Muscle layer of duodenum (tissue), 2 donors: ENCODE measurements around the gene ABCA10.
A peak's percentile ranks its signal among the peaks of the same experiment; 100 is the strongest.
"Not testable (repeated sequence)": the region's sequence is repeated elsewhere in the genome, so short reads cannot be mapped to it uniquely, and the experiment has no call there.

Source experiments
- H3K27ac ChIP-seq: one replicate; pipeline ENCODE4 v1.7.0; 2013; ENCODE audit warnings: mild to moderate bottlenecking, low read length
- H3K27me3 ChIP-seq: one replicate; pipeline ENCODE4 v1.7.0; 2013; ENCODE audit warnings: low read depth, mild to moderate bottlenecking, control low read depth, low read length
- H3K36me3 ChIP-seq, 2 donors: one replicate each; pipeline ENCODE4 v1.7.0; 2013; ENCODE audit warnings: low read length in 2 of 2, control low read depth in 1 of 2, mild to moderate bottlenecking in 1 of 2; ENCODE audit not compliant: insufficient read depth in 2 of 2, control insufficient read depth in 1 of 2
- H3K4me1 ChIP-seq, 2 donors: one replicate each; pipeline ENCODE4 v1.7.0; 2013; ENCODE audit warnings: low read length in 2 of 2, mild to moderate bottlenecking in 2 of 2, control low read depth in 1 of 2, moderate library complexity in 1 of 2; ENCODE audit not compliant: insufficient read depth in 2 of 2, control insufficient read depth in 1 of 2
- H3K4me3 ChIP-seq, 2 donors: one replicate each; pipeline ENCODE4 v1.7.0; 2013; ENCODE audit warnings: low read length in 2 of 2, low read depth in 1 of 2, mild to moderate bottlenecking in 1 of 2
- H3K9me3 ChIP-seq, 2 donors: one replicate each; pipeline ENCODE4 v1.7.0; 2013; ENCODE audit warnings: low read length in 2 of 2, control low read depth in 1 of 2, mild to moderate bottlenecking in 1 of 2; ENCODE audit not compliant: control insufficient read depth in 1 of 2
- donor health status: healthy.

ABCA10 gene

GRCh38 chr17:69227541-69227940, 1.1 kb downstream of the ABCA10 start:
- H3K9me3 ChIP-seq = peaks cover 2 to 5% of the 10 kb centered on the region in 2 donors
- peaks cover 0 to 3% of the 10 kb centered on the region in 2 donors for H3K4me1 ChIP-seq
- H3K27me3 ChIP-seq = no peaks in the 10 kb centered on the region
- H3K4me3 ChIP-seq = peak overlapping the region; percentile 7 to 37
- H3K27ac ChIP-seq = peak overlapping the region; percentile 42
- no peaks in the 10 kb centered on the region for H3K36me3 ChIP-seq

GRCh38 chr17:69223809-69224208, 4.8 kb downstream of the ABCA10 start:
- peaks cover 0 to 5% of the 10 kb centered on the region in 2 donors for H3K36me3 ChIP-seq
- H3K4me3 ChIP-seq = no peak overlapping the region

DNA sequence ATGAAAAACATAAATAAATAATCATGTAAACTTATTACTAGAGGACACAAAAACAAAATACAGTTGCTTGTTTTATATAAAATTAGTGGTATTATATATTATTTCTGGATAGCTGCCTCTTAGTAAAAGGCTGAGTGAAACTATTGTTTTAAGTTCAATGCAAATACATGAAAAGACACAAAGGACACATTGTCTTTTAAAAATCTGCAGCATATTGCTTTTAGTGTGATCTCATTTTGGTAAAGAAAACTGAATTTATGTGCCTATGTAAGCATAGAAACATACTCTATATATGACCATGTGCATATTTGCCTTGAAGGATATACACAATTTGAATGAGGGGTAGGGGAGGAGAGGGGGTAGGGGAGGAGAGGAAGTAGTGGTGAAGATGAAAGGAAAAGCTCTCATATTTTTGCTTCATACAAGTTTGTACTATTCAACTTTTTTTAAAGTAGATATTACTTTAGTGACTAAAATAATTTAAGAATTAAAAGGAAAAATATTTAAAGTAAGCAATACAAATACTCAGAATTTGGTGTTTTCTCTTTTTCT, 5.8 kb downstream of the ABCA10 start:
- no peaks in the 10 kb centered on the region for H3K27me3 ChIP-seq
- H3K4me3 ChIP-seq = no peak overlapping the region
- no peaks in the 10 kb centered on the region for H3K4me1 ChIP-seq
- no peaks in the 10 kb centered on the region for H3K9me3 ChIP-seq
- peaks cover 0 to 8% of the 10 kb centered on the region in 2 donors for H3K36me3 ChIP-seq
- H3K27ac ChIP-seq = no peak overlapping the region

More at GRCh38 chr17:69223809-69224208, 4.8 kb downstream of the ABCA10 start:
- H3K27me3 ChIP-seq = no peaks in the 10 kb centered on the region
- H3K4me1 ChIP-seq = no peaks in the 10 kb centered on the region
- no peak overlapping the region for H3K27ac ChIP-seq
- H3K9me3 ChIP-seq = no peaks in the 10 kb centered on the region

- Histone ChIP-seq H3K27me3 (no peaks in the 10 kb centered on the region), H3K9me3 (no peaks in the 10 kb centered on the region), H3K36me3 (peaks cover 0 to 8% of the 10 kb centered on the region in 2 donors), H3K4me1 (no peaks in the 10 kb centered on the region), H3K4me3 (no peak overlapping the region), H3K27ac (no peak overlapping the region)
Measured at GRCh38 chr17:69220098-69220497, 8.5 kb downstream of the ABCA10 start.

- Histone ChIP-seq H3K4me1 (no peaks in the 10 kb centered on the region), H3K27ac (no peak overlapping the region), H3K9me3 (no peaks in the 10 kb centered on the region), H3K4me3 (no peak overlapping the region), H3K36me3 (peaks cover 0 to 8% of the 10 kb centered on the region in 2 donors), H3K27me3 (no peaks in the 10 kb centered on the region)
Measured at GRCh38 chr17:69218986-69219385, 9.6 kb downstream of the ABCA10 start.

DNA sequence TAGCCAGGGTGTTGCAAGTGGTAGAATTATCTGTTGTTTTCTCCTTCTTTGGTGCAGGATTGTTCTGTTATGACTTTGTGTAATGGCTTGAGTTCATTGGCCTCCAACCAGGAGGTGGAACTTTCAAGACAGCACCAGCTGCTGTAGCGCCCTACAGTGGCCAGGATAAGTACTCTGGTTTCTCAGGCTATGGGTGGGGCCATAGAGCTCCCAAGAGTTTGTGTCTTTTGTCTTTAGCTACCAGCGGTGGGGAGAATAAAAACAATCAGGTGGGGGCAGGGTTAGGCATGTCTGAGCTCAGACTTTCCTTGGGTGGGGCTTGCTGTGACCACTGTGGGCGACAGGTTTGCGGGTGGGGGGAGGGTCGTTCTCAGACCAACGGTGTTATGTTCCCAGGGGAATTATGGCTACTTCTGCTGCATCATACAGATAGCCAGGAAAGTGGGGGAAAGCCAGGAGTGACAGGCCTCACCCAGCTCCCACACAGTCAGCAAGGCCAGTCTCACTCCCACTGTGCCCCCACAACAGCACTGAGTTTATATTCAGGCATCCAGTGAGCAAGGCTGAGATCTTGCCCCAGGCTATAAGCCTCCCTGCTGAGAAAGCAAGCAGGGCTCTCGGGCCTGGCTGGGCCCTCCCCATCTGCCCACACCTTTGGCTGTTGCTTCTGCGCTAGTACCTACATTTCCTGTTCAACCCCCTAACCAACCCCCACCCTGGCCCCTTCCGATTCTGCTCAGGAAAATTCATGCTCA, 15.4 kb downstream of the ABCA10 start:
- Histone ChIP-seq H3K27me3 (no peaks in the 10 kb centered on the region), H3K27ac (no peak overlapping the region), H3K36me3 (peaks cover 0 to 4% of the 10 kb centered on the region in 2 donors), H3K4me1 (no peaks in the 10 kb centered on the region), H3K4me3 (no peak overlapping the region), H3K9me3 (no peaks in the 10 kb centered on the region)

DNA sequence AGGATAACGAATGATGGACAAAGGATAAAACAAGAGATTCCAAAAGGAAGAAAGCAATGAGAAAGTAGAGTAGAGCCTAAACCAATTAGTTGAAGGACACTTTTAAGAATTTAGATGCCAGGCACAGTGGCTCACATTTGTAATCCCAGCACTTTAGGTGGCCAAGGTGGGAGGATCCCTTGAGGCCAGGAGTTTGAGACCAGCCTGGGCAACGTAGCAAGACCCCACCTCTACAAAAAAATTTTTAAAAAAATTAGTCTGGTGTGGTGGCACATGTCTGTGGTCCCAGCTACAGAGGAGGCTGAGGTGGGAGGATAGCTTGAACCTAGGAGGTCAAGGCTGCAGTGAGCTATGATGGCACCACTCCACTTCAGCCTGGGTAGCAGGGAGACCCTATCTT, 20.0 kb downstream of the ABCA10 start:
- H3K4me1 ChIP-seq = no peaks in the 10 kb centered on the region
- H3K27me3 ChIP-seq = no peaks in the 10 kb centered on the region
- no peak overlapping the region for H3K27ac ChIP-seq
- H3K4me3 ChIP-seq = no peak overlapping the region
- H3K36me3 ChIP-seq = peaks cover 0 to 4% of the 10 kb centered on the region in 2 donors
- no peaks in the 10 kb centered on the region for H3K9me3 ChIP-seq

- Histone ChIP-seq H3K9me3 (no peaks in the 10 kb centered on the region), H3K27ac (no peak overlapping the region), H3K4me3 (no peak overlapping the region), H3K4me1 (no peaks in the 10 kb centered on the region), H3K27me3 (no peaks in the 10 kb centered on the region), H3K36me3 (no peaks in the 10 kb centered on the region)
Measured at GRCh38 chr17:69207151-69207550, 21.5 kb downstream of the ABCA10 start.

GRCh38 chr17:69198238-69198637, 30.4 kb downstream of the ABCA10 start:
- no peaks in the 10 kb centered on the region for H3K27me3 ChIP-seq
- no peaks in the 10 kb centered on the region for H3K36me3 ChIP-seq
- H3K4me1 ChIP-seq = no peaks in the 10 kb centered on the region
- no peak overlapping the region for H3K4me3 ChIP-seq
- no peak overlapping the region for H3K27ac ChIP-seq
- H3K9me3 ChIP-seq = no peaks in the 10 kb centered on the region

GRCh38 chr17:69196105-69196653, 32.4 kb downstream of the ABCA10 start:
- not testable (repeated sequence) for H3K4me3 ChIP-seq, H3K9me3 ChIP-seq, H3K27me3 ChIP-seq, H3K27ac ChIP-seq, H3K36me3 ChIP-seq, H3K4me1 ChIP-seq

DNA sequence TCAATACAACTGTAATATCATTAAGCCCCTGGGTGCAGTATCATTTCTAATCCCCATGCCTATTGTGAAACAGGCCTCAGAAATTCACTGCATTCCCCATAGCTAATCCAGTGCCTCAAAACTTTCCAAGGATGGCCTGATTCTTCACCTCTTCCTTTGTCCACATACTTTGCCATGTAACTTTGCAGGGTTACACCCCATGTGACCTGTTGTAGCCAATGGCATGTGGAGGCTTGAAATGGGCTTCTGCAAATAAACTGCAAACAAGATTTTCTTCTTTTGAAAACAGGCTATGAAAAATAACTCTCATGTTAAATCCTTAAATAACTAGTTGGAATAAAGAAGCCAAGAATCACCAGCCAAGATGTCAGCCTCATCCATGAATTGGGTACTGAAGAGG, 35.9 kb downstream of the ABCA10 start:
- H3K4me3 ChIP-seq = no peak overlapping the region
- peaks cover 0 to 5% of the 10 kb centered on the region in 2 donors for H3K36me3 ChIP-seq
- no peaks in the 10 kb centered on the region for H3K9me3 ChIP-seq

More for the DNA sequence above, 35.9 kb downstream of the ABCA10 start:
- H3K27me3 ChIP-seq = no peaks in the 10 kb centered on the region
- H3K27ac ChIP-seq = no peak overlapping the region
- no peaks in the 10 kb centered on the region for H3K4me1 ChIP-seq
